Activated naive CD8-positive, alpha-beta T cell treated with anti-CD3 and anti-CD28 coated beads, Interleukin-2, amount 10 ng/mL, durations not matched to agents 7 days and 5 days (primary cell): Measurements from ENCODE around the gene STX10. TPM values are rescaled to one million over a fixed set of nuclear protein-coding genes. Genes with fewer than 3 reads are reported as not detected.

Source experiments
- ATAC-seq: fragments of 150-1000 bp; cut with Tn5 transposase; one replicate; pipeline ENCODE4 v1.10.0; 2021; ENCODE audit warnings: low read depth, moderate library complexity
- POLR2A ChIA-PET: fragments of 350-600 bp; sonication (Branson Sonifier 250); formaldehyde crosslinking; loops from one replicate; lab custom pipeline; 2021; ENCODE audit warnings: antibody characterized with exemption; lab: Charles Lee
- DNase-seq: peaks from one replicate; pipeline ENCODE4 v3.0.0; 2021
- H3K27ac Mint-ChIP-seq: one replicate; pipeline ENCODE4 v1.8.0; 2022; ENCODE audit warnings: mild to moderate bottlenecking, mixed read lengths
- H3K27me3 Mint-ChIP-seq: one replicate; pipeline ENCODE4 v1.8.0; 2022; ENCODE audit warnings: mild to moderate bottlenecking, moderate library complexity, mixed read lengths
- H3K36me3 Mint-ChIP-seq: one replicate; pipeline ENCODE4 v1.8.0; 2021; ENCODE audit warnings: mild to moderate bottlenecking, mixed read lengths
- H3K4me1 Mint-ChIP-seq: one replicate; pipeline ENCODE4 v1.8.0; 2021; ENCODE audit warnings: mixed read lengths
- H3K4me3 Mint-ChIP-seq: one replicate; pipeline ENCODE4 v1.8.0; 2022; ENCODE audit warnings: mild to moderate bottlenecking, moderate library complexity, mixed read lengths
- H3K9me3 Mint-ChIP-seq: one replicate; pipeline ENCODE4 v1.8.0; 2021; ENCODE audit warnings: mixed read lengths
- total RNA-seq, 2 experiments: library from RNA; stranded (reverse); gene quantifications; one replicate each; pipeline ENCODE4 v1.2.3, GENCODE V29; 2021

Gene STX10
- total RNA-seq, 2 experiments from 2014 or later = 67.1 to 69.9 TPM

- H3K27ac Mint-ChIP-seq = no peak overlapping the region
- ATAC-seq (no peak), DNase-seq (no peak)
- H3K4me1 Mint-ChIP-seq = peaks cover 28% of the 10 kb centered on the region
- H3K4me3 Mint-ChIP-seq = peak overlapping the region; percentile 22
- peaks cover 4% of the 10 kb centered on the region for H3K36me3 Mint-ChIP-seq
- POLR2A ChIA-PET = interaction anchor here (1.0 kb wide), 1 partner anchor 53 kb away, joined by 3 read pairs; the partner anchor contains the start of genes IER2 and STX10
- H3K27me3 Mint-ChIP-seq = peaks cover 44% of the 10 kb centered on the region
- H3K9me3 Mint-ChIP-seq = peaks cover 2% of the 10 kb centered on the region
These were observed 52.5 kb downstream of the STX10 start for GRCh38 chr19:13097463-13098258.

GRCh38 chr19:13097033-13097462, 53.1 kb downstream of the STX10 start:
- H3K27me3 Mint-ChIP-seq = peaks cover 44% of the 10 kb centered on the region
- POLR2A ChIA-PET = interaction anchor here (1.0 kb wide), 1 partner anchor 53 kb away, joined by 3 read pairs; the partner anchor contains the start of genes IER2 and STX10

GRCh38 chr19:13095934-13096927, 53.9 kb downstream of the STX10 start:
- peaks cover 2% of the 10 kb centered on the region for H3K9me3 Mint-ChIP-seq
- POLR2A ChIA-PET = interaction anchor here (0.5 to 1.0 kb wide), 4 partner anchors 54 to 350 kb away, joined by 3 to 5 read pairs (median 3); partner anchors contain the start of genes IER2 and STX10
- DNase-seq = no peak
- H3K4me1 Mint-ChIP-seq = peaks cover 22% of the 10 kb centered on the region
- ATAC-seq = no peak
- H3K27me3 Mint-ChIP-seq = peaks cover 44% of the 10 kb centered on the region
- peak overlapping the region; percentile 4 for H3K27ac Mint-ChIP-seq
- H3K36me3 Mint-ChIP-seq = peaks cover 4% of the 10 kb centered on the region
- H3K4me3 Mint-ChIP-seq = peak overlapping the region; percentile 8

More at GRCh38 chr19:13097033-13097462, 53.1 kb downstream of the STX10 start:
- no peak for DNase-seq
- ATAC-seq = no peak
- peak overlapping the region; percentile 4 for H3K4me3 Mint-ChIP-seq
- peaks cover 4% of the 10 kb centered on the region for H3K36me3 Mint-ChIP-seq
- peaks cover 2% of the 10 kb centered on the region for H3K9me3 Mint-ChIP-seq
- H3K4me1 Mint-ChIP-seq = peaks cover 28% of the 10 kb centered on the region
- no peak overlapping the region for H3K27ac Mint-ChIP-seq

GRCh38 chr19:13095393-13095784, 54.8 kb downstream of the STX10 start:
- ATAC-seq = no peak
- H3K36me3 Mint-ChIP-seq = peaks cover 4% of the 10 kb centered on the region
- no peak overlapping the region for H3K4me3 Mint-ChIP-seq
- H3K27me3 Mint-ChIP-seq = peaks cover 44% of the 10 kb centered on the region
- no peak for DNase-seq
- H3K27ac Mint-ChIP-seq = no peak overlapping the region
- peaks cover 2% of the 10 kb centered on the region for H3K9me3 Mint-ChIP-seq
- POLR2A ChIA-PET = interaction anchor here (0.5 to 0.6 kb wide), 3 partner anchors 70 to 119 kb away, joined by 3 to 4 read pairs (median 3); no protein-coding TSS in a partner anchor
- peaks cover 21% of the 10 kb centered on the region for H3K4me1 Mint-ChIP-seq

- DNase-seq = no peak
These were observed 55.3 kb downstream of the STX10 start for GRCh38 chr19:13094771-13095392.

GRCh38 chr19:13094106-13094504, 56.1 kb downstream of the STX10 start:
- peaks cover 43% of the 10 kb centered on the region for H3K27me3 Mint-ChIP-seq
- no peak overlapping the region for H3K4me3 Mint-ChIP-seq
- ATAC-seq = no peak
- H3K4me1 Mint-ChIP-seq = peaks cover 13% of the 10 kb centered on the region
- no peak overlapping the region for H3K27ac Mint-ChIP-seq
- POLR2A ChIA-PET = interaction anchor here (1.3 kb wide), 1 partner anchor 117 kb away, joined by 8 read pairs; no protein-coding TSS in a partner anchor
- no peaks in the 10 kb centered on the region for H3K9me3 Mint-ChIP-seq
- no peaks in the 10 kb centered on the region for H3K36me3 Mint-ChIP-seq
- no peak for DNase-seq

More at GRCh38 chr19:13094771-13095392, 55.3 kb downstream of the STX10 start:
- POLR2A ChIA-PET = interaction anchor here (0.6 kb wide), 1 partner anchor 118 kb away, joined by 4 read pairs; no protein-coding TSS in a partner anchor
- Mint-ChIP-seq H3K27ac (no peak overlapping the region), H3K9me3 (no peaks in the 10 kb centered on the region), H3K4me1 (peaks cover 16% of the 10 kb centered on the region), H3K27me3 (peaks cover 44% of the 10 kb centered on the region), H3K36me3 (peaks cover under 1% of the 10 kb centered on the region), H3K4me3 (no peak overlapping the region)
- ATAC-seq = no peak

Other genes starting within 250 kb of the STX10 start
- 1 to 10 TPM; 3.6 to 4.4 TPM for gene SYCE2, start 231.1 kb downstream of the STX10 start, total RNA-seq
- gene FARSA, start 216.7 kb downstream of the STX10 start, total RNA-seq = 10 to 100 TPM; 69.2 to 73.3 TPM
- 100 to 1,000 TPM; 522 to 531 TPM for gene CALR, start 211.8 kb downstream of the STX10 start, total RNA-seq
- 100 to 1,000 TPM; 128 to 141 TPM for gene RAD23A, start 204.5 kb downstream of the STX10 start, total RNA-seq
- gene GADD45GIP1, start 193.2 kb downstream of the STX10 start, total RNA-seq = 10 to 100 TPM; 18.4 to 19.4 TPM
- gene DAND5, start 180.8 kb downstream of the STX10 start, total RNA-seq = not detected
- 1 to 10 TPM; 1.5 to 2.5 TPM for gene NFIX, start 154.9 kb downstream of the STX10 start, total RNA-seq
- gene LYL1, start 47.5 kb downstream of the STX10 start, total RNA-seq = 1 to 10 TPM; 3.7 TPM
- 10 to 100 TPM; 54.3 to 55.8 TPM for gene TRMT1, start 33.6 kb downstream of the STX10 start, total RNA-seq
- 10 to 100 TPM; 56.3 to 57.2 TPM for gene NACC1, start 32.1 kb downstream of the STX10 start, total RNA-seq
- 100 to 1,000 TPM; 167 to 178 TPM for gene IER2, start within 50 bp of the STX10 start, total RNA-seq